GM06990 (cell line): ENCODE results near the gene FTO.

Experiments
- DNase-seq: peaks from one replicate; pipeline ENCODE4 v3.0.0-alpha.2; 2011; ENCODE audit not compliant: insufficient read length; ENCODE audit errors: extremely low read depth
- H3K27me3 ChIP-seq: replicated peaks from 2 replicates; pipeline ENCODE4 v1.6.0; 2011; ENCODE audit warnings: low read length; ENCODE audit not compliant: control insufficient read depth, insufficient read depth
- H3K36me3 ChIP-seq: 2 replicates; pipeline ENCODE4 v1.5.1; 2011; ENCODE audit warnings: low read length; ENCODE audit not compliant: control insufficient read depth, insufficient read depth
- H3K4me3 ChIP-seq: replicated peaks from 2 replicates; pipeline ENCODE4 v1.5.1; 2011; ENCODE audit warnings: low read depth, mild to moderate bottlenecking, control low read depth, low read length
- TF ChIP-seq, protein P1 (sequence below): IDR thresholded peaks from 2 replicates; pipeline ENCODE4 v1.5.1; 2011; ENCODE audit warnings: low read length, control low read depth, mild to moderate bottlenecking, inconsistent platforms; ENCODE audit not compliant: insufficient read depth, poor library complexity, severe bottlenecking

FTO gene

DNA sequence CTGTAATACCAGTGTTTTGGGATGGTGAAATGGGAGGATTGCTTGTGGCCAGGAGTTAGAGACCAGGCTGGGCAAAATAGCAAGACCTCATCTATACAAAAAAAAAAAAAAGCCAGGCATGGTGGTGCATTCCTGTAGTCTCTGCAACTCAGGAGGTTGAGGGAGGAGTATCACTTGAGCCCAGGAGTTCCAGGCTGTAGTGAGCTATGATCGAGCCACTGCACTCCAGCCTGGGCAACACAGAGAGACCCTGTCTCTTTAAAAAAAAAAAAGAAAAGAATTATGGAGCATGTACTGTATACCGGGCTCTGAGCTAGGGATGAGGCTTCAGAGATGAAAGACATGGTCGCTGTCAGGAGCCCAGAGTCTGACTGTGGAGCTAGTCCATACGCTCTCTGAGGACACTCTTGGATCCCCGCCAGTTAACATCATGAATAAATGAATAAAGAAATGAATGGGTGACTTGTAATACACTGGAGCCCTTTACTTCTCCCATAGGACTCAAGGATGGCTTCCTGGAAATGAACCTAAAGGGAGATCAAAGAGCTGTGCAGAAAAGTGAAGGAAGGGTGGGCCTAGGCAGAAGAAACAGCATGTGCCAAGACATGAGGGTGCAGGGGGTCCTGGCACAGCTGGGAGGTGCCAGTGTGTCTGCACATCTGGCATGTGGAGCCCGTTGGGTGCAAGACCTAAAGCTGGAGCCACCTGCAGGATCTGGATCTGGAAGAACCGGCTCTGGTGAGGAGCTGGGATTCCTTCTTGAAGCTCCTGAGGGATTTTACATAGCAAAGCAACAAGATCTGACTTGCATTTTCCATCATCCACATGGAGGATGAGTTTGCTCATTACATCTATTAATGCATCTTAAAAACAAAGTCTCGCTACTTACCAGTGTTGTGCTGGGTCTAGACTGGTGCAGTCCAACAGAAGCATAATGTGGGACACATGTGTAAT, 462.2 kb downstream of the FTO start:
- TF ChIP-seq, protein P1, sequence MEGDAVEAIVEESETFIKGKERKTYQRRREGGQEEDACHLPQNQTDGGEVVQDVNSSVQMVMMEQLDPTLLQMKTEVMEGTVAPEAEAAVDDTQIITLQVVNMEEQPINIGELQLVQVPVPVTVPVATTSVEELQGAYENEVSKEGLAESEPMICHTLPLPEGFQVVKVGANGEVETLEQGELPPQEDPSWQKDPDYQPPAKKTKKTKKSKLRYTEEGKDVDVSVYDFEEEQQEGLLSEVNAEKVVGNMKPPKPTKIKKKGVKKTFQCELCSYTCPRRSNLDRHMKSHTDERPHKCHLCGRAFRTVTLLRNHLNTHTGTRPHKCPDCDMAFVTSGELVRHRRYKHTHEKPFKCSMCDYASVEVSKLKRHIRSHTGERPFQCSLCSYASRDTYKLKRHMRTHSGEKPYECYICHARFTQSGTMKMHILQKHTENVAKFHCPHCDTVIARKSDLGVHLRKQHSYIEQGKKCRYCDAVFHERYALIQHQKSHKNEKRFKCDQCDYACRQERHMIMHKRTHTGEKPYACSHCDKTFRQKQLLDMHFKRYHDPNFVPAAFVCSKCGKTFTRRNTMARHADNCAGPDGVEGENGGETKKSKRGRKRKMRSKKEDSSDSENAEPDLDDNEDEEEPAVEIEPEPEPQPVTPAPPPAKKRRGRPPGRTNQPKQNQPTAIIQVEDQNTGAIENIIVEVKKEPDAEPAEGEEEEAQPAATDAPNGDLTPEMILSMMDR = no peak
- Histone ChIP-seq H3K27me3 (no peaks in the 10 kb centered on the region), H3K4me3 (no peak overlapping the region), H3K36me3 (no peaks in the 10 kb centered on the region)
- DNase-seq = no peak

DNA sequence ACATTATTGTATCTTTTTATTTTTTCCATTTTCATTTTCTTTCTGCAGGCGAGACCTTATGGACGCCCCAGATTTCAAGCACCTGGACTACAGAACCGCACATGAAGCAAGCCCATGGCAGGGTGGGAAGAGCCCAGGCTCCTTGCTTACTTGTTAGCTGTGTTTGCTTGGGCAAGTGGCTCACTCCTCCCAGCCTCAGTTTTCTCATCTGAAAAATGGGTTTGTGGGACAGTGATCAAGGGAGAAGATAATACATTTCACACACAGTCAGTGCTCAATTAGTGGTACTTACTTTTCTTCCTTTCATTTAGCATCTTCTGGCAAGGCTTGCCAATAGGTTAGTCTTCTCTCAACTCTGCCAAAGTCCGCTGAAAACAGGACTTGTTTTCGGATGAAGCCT, 465.2 kb downstream of the FTO start:
- no peak overlapping the region for H3K4me3 ChIP-seq
- no peaks in the 10 kb centered on the region for H3K27me3 ChIP-seq
- H3K36me3 ChIP-seq = no peaks in the 10 kb centered on the region
- no peak for DNase-seq
- TF ChIP-seq, protein P1 = no peak

DNA sequence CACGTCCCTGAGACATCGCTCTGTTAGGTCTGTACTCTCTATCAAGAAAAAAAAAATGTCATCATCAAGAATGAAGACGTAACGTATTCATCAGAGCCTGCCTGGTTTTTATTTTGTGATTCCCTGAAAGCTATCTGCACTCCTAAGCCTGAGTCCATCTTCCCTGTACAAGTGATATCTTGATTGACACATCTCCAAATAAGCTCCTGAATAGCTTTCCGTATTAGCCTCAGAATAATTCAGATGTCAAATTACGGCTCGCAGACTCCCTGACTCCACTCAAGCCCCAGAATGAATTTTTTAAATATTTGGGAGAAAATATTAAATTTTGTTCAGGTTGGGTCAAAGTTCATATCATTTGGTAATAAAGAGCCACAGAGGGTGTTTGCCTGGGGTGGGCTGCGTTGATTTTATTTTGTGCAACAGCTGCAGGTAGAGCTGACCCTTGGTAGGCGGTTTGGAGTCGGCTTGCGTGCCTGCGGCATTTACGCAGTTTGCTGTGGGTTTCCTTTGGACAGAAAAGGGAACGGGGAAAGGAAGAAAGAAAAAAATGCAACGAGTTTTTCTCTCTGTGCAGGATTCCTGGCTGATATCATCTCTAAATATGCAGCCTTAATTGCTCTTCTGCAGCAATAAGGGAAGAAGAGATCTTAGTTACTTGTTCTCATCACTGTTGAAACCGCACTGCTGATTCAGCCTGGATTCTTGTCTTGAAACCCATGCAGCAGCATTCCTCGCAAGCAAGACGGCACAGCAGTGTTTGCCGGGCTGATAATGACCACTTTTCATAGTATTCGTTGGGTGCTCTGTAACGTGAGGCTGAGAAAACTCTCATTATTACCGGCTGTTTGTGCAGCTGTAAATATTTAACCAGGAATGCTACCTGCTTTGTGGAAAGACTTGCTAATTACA, 467.9 kb downstream of the FTO start:
- no peak for DNase-seq
- no peak overlapping the region for H3K4me3 ChIP-seq
- TF ChIP-seq, protein P1 = no peak
- no peaks in the 10 kb centered on the region for H3K27me3 ChIP-seq
- H3K36me3 ChIP-seq = no peaks in the 10 kb centered on the region

DNA sequence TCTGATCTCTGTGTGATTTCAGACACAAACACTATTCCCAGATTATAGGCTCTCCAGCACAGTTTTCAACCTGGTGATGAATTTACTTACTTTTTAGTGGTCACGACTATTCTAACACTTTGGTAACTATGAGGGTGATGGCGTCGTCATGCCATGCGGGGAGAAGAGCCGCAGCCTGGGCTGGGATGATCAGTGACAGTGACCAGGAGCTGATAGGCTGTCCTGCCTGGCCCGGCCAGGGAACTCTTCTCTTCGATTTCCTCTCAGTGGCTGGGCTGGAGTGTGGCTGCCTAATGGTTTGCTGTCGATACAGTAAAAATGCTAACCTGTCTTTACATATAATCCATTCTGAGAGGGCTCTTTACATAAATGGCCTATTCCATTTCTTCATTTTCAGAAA, 469.5 kb downstream of the FTO start:
- Histone ChIP-seq H3K27me3 (no peaks in the 10 kb centered on the region; the same call in 1 of the 2 replicates), H3K4me3 (no peak overlapping the region), H3K36me3 (no peaks in the 10 kb centered on the region)
- no peak for DNase-seq
- TF ChIP-seq, protein P1 = no peak

DNA sequence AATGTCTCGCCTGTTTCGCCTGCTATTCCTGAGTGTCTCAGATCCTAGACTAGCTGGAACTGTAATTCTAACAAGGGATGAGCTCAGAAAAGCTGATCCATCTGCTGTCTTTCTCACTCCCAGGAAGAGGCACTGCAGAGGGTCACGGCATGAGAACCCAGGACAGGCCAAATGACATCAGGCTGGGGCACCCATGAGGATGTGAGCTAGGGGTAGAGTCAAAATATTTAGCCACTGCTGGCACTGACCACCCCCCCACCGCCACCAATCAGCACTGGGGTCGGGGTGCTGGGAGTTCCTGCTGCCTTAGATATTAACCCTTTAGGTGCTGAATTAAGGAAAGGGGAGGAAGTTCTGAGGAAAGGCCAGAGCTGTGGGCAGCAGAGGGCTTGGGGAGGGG, 470.2 kb downstream of the FTO start:
- no peak overlapping the region for H3K4me3 ChIP-seq
- no peak for DNase-seq
- no peaks in the 10 kb centered on the region; the same call in 1 of the 2 replicates for H3K27me3 ChIP-seq
- TF ChIP-seq, protein P1 = no peak
- H3K36me3 ChIP-seq = no peaks in the 10 kb centered on the region
